HG03045 (cell line): Measurements from ENCODE around the gene UBE2Q1.

ENCODE experiments used
- ATAC-seq: cut with Tn5 transposase; IDR thresholded peaks from one replicate; pipeline ENCODE4 v1.9.1; 2021; ENCODE audit warnings: mild to moderate bottlenecking, moderate library complexity; ENCODE audit not compliant: unreplicated experiment

Gene UBE2Q1

DNA sequence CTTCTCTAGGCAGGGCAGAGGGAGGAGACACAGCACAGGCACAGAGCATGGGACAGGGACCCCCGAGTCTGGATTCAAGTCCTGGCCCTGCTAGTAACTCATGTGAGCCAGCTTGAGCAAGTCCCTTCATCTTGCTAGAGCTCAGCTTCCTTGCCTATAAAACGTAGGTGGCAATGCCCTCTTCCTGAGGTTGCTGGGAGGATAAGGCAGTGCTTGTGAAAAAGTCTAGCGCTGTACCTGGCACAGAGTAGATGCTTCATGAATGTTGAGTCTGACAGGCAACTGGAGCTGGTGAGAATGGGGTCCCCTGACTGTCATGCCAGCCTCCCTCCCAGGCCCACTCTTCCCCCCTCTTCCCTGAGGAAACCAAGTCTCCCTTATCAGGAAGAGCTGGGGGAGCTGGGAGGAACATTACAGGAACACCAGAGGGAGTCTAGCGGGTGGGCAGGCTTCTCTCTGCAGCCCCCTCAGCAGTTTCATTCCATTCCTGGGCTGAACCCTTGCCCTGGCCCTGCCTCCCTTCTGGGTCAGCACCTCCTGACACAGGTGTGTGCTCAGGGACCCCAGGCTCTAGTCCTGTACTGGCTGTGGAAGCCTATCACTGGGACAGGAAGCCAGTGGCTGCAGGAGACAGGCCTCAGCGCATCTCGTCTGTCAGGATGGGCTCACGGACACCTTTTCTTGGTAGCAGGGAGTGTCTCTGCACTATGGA lies 19.0 kb upstream of the UBE2Q1 start:
- no peak for ATAC-seq

DNA sequence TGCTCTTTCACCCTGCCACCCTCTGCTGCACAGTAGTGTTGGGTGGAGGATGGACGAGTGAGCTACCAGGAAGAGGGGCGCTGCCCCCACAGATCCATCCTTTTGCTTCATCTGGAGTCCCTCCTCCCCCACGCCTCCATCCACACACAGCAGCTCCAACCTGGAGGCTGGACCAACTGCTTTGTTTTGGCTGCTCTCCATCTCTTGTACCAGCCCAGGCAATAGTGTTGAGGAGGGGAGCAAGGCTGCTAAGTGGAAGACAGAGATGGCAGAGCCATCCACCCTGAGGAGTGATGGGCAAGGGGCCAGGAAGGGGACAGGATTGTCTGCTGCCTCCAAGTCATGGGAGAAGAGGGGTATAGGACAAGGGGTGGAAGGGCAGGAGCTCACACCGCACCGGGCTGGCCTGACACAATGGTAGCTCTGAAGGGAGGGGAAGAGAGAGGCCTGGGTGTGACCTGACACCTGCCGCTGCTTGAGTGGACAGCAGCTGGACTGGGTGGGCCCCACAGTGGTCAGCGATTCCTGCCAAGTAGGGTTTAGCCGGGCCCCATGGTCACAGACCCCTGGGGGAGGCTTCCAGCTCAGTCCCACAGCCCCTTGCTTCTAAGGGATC lies 17.6 kb upstream of the UBE2Q1 start:
- no peak for ATAC-seq

GRCh38 chr1:154575147-154575927 lies 16.9 kb upstream of the UBE2Q1 start:
- ATAC-seq = no peak

DNA sequence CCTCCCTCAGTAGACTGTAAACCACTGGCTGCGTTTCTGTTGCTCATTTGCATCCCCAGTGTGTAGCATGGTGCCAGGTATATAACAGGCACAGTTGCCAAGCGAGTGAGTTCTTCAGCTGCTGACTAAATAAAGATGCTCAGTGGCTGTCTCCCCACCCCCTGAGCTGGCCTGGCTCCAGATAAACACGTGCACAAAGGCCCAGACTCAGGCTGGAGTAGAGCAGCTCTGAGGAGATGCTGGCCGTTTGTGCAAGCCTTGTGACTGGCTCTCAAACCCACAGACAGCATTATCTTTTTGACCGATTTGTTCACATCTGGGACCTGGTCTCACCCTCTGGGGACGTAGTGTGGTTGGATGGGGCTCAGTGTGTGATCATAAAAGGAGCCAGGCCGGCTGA lies 16.3 kb upstream of the UBE2Q1 start:
- ATAC-seq = no peak

DNA sequence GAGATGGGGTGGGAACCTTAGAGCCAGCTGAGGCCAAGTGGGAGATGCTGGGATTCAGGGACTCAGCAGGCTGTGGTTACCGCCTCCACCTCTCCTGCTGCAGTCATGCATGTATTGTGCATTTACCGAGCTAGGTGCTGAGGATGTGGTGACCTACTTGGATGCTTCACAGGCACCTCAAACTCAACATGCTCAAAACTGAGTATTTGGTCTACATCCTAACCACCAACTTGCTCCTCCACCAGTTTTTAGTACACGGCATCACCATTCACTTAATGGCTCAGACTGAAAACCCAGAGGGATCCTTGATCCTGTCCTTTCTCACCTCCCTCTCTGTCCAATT lies 14.7 kb upstream of the UBE2Q1 start:
- ATAC-seq = no peak

DNA sequence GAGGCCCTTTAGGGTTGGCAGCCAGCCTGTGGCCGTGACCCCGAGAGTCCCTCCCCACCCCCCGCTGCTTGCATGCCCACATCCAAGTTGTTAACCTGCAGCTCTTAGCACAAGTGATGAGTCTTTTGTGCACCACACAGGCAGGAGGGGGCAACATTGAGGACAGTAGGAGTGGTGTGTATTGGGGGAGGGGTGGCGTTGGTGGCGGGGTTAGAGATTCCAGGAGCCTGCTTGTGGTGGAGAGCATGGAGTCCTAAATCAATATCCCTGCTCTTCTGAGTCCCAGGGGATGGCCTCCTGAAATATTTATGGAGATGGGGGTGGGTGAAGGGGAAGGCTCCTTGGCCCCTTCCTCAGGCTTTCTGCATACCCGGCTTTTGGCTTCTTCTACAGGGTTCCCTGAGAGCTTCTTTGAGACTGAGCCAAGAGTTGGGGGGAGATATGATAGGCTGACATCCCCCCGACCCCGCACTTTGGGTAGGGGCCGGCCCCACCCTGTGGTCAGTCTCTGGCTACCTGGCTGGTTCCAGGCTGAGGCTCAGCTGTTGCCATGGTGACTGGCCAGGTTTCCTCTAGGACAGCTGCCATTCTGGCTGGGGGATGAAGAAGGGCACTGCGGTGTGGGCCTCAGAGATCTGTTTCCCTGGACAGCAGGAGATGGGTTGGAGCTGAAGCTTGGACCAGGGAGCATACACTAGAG lies 14.2 kb upstream of the UBE2Q1 start:
- ATAC-seq = no peak

DNA sequence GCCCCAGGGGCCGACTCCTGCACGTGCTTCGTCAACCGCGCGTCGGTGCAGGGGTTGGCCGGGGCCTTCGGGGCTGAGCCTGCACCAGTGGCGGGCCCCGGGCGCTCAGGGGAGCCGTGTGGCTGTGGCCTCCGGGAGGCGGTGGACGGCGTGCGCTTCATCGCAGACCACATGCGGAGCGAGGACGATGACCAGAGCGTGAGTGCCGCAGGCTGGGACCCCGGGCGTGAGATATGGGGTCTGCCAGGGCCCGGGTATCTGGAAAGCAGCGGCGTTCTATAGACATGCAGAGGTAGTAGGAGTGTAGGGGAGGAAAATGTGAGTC lies 13.5 kb upstream of the UBE2Q1 start:
- no peak for ATAC-seq

- ATAC-seq = no peak
Observed at GRCh38 chr1:154571244-154571963, 12.9 kb upstream of the UBE2Q1 start.

- no peak for ATAC-seq
Observed at GRCh38 chr1:154568157-154568815, 9.8 kb upstream of the UBE2Q1 start.

DNA sequence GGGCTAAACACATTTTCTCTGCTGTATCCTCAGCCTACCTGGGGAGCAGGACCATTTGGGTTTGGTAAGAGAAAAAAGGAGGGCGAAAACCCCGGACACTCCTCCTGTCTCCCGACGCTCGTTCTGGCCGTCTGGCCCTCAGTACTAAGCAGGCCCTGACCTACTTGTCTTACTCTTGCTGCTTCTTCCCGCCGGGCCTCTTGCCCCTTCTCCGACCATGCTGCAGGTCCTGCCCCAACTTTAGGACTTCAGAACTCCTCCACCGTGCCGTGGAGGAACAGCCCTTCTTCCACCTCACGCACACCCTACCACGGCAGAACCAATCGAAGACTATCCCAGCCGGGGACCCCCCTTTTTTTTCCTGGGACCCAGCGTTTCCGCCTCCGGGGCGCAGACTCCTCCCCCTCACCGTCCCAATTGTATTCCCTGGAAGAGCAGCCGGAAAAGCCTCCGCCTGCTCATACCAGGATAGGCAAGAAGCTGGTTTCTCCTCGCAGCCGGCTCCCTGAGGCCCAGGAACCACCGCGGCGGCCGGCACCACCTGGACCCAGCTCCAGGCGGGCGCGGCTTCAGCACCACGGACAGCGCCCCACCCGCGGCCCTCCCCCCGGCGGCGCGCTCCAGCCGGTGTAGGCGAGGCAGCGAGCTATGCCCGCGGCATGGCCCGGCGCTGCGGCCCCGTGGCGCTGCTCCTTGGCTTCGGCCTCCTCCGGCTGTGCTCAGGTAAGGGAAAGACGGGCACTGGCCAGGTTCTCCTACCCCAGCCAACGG lies 9.1 kb upstream of the UBE2Q1 start, which contains the start of gene CHRNB2:
TSS of gene CHRNB2 (plus strand) at position 393 of the 771 bp plus-strand sequence. CDS start at position 660, 267 bp downstream.
- ATAC-seq = peak; percentile 56

DNA sequence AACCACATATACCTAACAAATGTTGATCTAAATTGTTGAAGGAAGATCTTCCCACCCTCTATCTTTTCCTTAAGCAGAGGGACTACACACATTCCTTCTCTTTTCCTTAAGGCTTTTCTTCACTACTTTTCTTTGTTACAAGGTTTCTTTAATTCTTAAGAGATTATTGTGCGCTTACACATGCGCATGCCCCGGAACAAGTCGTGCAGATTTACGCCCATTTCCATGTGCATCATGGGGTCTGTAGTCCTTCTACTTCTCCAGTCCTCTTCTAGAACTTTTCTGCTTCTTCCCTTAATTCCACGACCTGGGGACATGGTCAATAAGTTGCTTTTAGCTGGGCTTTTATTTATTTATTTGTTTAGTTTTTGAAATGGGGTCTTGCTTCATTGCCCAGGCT lies 7.4 kb upstream of the UBE2Q1 start:
- ATAC-seq = no peak

DNA sequence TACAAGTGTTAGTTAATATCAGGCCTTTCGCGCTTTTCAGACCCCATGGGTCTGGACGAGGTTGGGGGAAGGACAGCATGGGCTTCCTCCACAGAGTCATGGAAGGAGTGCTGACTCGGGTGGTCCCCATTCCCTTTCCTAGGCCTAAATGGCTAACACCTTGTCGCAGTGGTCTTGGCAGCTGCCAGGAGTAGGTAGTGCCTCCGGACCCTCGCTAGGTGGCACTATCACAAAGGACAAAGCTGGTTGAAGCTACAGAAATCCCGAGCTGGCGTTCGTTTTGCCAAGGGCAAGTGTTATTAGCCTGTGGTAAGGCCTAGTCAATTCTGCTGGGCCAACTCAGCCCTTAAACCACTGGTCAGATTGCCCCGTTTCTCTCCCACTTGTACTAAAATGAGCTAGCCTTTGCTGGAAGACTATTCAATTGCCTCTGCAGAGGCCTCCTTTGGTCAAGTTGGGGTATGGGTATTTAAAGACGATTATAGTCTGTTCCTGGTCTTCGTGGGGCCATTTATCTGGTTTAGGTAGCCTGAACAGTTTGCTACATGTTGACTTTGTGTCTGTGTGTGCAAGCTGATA lies 1.1 kb upstream of the UBE2Q1 start:
- peak; percentile 36 for ATAC-seq

DNA sequence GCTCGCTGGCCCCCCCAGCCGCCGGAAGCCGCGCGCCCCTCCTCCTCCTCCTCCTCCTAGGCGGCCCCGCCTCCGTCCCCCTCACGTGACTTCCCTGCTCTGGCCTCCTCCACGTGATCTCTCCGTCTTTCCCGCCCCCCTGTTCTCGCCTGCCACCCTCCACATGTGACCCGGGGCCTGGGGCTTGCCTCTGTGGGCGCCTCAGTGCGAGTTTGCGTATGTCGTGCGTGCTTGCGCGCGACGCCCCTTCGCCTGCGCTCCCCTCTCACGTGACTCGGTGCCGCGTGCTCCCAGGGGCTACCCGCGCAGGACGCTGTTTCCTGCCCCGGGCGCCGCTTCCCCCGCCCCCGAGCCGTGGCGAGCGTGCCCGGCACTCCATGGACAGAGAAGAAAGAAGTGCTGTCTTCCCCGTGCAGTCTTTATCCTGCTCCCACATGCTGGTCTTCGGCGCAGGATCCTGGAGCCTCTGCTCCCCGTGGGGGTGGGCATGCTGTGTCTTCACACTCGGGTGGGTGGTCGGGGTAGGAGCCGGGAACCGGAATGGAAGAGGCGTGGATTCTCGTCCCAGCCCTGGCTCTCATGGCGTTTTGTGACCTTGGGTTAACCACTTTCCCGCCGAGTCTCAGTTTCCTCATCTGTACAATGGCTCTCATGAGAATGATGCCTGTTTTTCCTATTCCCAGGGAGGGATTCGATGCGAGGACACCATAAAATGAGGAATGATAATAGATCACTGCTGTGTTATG lies 431 bp upstream of the UBE2Q1 start:
- ATAC-seq = peak; percentile 84

DNA sequence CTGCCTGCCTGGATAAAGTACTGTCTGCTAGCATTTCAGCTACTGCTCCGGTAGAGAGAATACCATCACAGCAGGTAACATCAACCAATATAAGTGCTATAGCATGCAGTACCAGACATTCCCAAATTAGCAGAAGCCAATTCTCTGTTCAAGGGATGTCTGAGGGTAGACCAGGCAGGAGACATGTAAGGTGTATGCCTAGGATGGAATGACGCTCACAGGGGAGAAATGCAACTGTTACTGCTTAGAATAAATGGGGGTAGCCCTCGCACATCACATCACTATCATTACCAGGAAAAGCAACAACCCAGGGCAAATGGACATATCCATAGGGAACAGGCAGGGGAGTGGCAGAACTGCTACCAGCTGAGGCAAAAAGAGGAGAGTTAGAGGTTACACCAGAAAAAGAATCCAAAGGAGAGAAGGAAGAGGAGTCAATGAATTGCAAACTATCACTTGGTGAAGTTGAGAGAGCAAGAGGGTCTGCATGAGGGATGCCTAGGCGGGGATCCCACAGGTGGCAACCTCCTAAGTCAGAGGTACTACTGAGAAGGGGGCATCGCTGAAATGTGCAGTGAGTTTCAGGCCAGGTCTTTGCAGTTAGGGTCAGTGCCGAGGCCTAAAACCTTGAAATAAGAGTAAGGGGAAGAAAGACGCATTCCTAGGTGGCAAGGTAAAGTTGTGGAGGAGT lies 1.1 kb downstream of the UBE2Q1 start:
- no peak for ATAC-seq

- ATAC-seq = no peak
Observed at GRCh38 chr1:154556422-154556821, 2.0 kb downstream of the UBE2Q1 start.

- ATAC-seq = no peak
Observed at GRCh38 chr1:154553056-154554030, 5.1 kb downstream of the UBE2Q1 start.

- no peak for ATAC-seq
Observed at GRCh38 chr1:154552036-154552435, 6.4 kb downstream of the UBE2Q1 start.
